ENCODE measurements around the gene LIN7B. TPM values are rescaled to one million over a fixed set of nuclear protein-coding genes. Genes with fewer than 3 reads are reported as not detected.
"Not testable (repeated sequence)": the region's sequence is repeated elsewhere in the genome, so short reads cannot be mapped to it uniquely, and the experiment has no call there.

Gene LIN7B
- total and polyA plus RNA-seq, 9 donors, result 9.6 to 14.4 (median 11.4) TPM

GRCh38 chr19:49073514-49074378 lies 40.4 kb upstream of the LIN7B start:
- DNase-seq, result peak; percentile 65
- WGBS (ENCODE audit: insufficient coverage), result 61% methylated on average over 14 of the region's 23 CpGs
- Histone ChIP-seq H3K27me3 (ENCODE audit: control insufficient read depth, insufficient read depth, low read length) (peaks cover 54% of the 10 kb centered on the region), H3K27ac (ENCODE audit: low read length) (peak overlapping the region; percentile 87), H3K4me3 (ENCODE audit: low read length) (peak overlapping the region; percentile 21), H3K9me3 (replicated peaks; ENCODE audit: control insufficient read depth, low read depth, low read length) (no peaks in the 10 kb centered on the region), H3K36me3 (ENCODE audit: control insufficient read depth, insufficient read depth, low read length) (no peaks in the 10 kb centered on the region), H3K4me1 (ENCODE audit: control insufficient read depth, insufficient read depth, low read length) (peaks cover 11% of the 10 kb centered on the region)

DNA sequence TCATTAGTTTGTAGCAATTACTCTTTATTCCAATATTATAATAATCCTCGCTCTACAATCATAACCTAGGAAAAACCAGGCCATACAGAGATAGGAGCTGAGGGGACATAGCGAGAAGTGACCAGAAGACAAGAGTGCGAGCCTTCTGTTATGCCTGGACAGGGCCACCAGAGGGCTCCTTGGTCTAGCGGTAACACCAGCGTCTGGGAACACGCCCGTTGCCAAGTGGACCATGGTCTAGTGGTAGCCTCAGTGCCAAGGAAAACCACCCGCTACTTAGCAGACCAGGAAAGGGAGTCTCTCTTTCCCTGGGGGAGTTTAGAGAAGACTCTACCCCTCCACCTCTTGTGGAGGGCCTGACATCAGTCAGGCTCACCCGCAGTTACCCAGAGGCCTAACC lies 39.3 kb upstream of the LIN7B start:
- Histone ChIP-seq H3K4me1 (ENCODE audit: control insufficient read depth, insufficient read depth, low read length) (peaks cover 11% of the 10 kb centered on the region), H3K27me3 (ENCODE audit: control insufficient read depth, insufficient read depth, low read length) (peaks cover 46% of the 10 kb centered on the region)
- not testable (repeated sequence) for H3K27ac ChIP-seq (ENCODE audit: low read length); H3K9me3 ChIP-seq (replicated peaks; ENCODE audit: control insufficient read depth, low read depth, low read length); H3K36me3 ChIP-seq (ENCODE audit: control insufficient read depth, insufficient read depth, low read length); H3K4me3 ChIP-seq (ENCODE audit: low read length)
- WGBS (ENCODE audit: insufficient coverage), result 0% methylated on average over 1 of the region's 9 CpGs
- peak; percentile 63 for DNase-seq

GRCh38 chr19:49080392-49080791 lies 33.8 kb upstream of the LIN7B start:
- no peak overlapping the region for H3K4me3 ChIP-seq (ENCODE audit: low read length)
- no peaks in the 10 kb centered on the region for H3K36me3 ChIP-seq (ENCODE audit: control insufficient read depth, insufficient read depth, low read length)
- peaks cover 7% of the 10 kb centered on the region for H3K27me3 ChIP-seq (ENCODE audit: control insufficient read depth, insufficient read depth, low read length)
- no peak overlapping the region for H3K27ac ChIP-seq (ENCODE audit: low read length)
- no peaks in the 10 kb centered on the region for H3K9me3 ChIP-seq (replicated peaks; ENCODE audit: control insufficient read depth, low read depth, low read length)
- WGBS (ENCODE audit: insufficient coverage), result no CpG with 5 or more reads among the region's 4 CpGs
- DNase-seq, result no peak
- peaks cover 5% of the 10 kb centered on the region for H3K4me1 ChIP-seq (ENCODE audit: control insufficient read depth, insufficient read depth, low read length)

DNA sequence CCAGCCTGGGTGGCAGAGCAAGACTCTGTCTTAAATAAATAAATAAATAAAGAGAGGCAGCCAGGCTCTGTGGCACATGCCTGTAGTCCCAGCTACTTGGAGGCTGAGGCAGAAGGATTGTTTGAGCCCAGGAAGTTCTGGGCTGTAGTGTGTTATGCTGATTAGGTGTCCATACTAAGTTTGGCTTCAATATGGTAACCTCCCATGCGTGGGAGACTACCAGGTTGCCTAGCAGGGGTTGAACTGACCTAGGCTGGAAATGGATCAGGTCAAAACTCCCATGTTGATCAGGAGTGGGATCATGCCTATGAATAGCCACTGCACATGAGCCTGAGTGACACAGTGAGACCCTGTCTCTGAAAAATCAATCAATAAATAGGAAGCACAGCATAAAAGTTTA lies 32.9 kb upstream of the LIN7B start:
- Histone ChIP-seq H3K4me1 (ENCODE audit: control insufficient read depth, insufficient read depth, low read length) (peaks cover 10% of the 10 kb centered on the region), H3K27ac (ENCODE audit: low read length) (no peak overlapping the region), H3K36me3 (ENCODE audit: control insufficient read depth, insufficient read depth, low read length) (peaks cover under 1% of the 10 kb centered on the region), H3K27me3 (ENCODE audit: control insufficient read depth, insufficient read depth, low read length) (peaks cover 7% of the 10 kb centered on the region), H3K9me3 (replicated peaks; ENCODE audit: control insufficient read depth, low read depth, low read length) (no peaks in the 10 kb centered on the region), H3K4me3 (ENCODE audit: low read length) (no peak overlapping the region)
- 50% methylated on average over 1 of the region's 1 CpG for WGBS (ENCODE audit: insufficient coverage)
- DNase-seq, result no peak

DNA sequence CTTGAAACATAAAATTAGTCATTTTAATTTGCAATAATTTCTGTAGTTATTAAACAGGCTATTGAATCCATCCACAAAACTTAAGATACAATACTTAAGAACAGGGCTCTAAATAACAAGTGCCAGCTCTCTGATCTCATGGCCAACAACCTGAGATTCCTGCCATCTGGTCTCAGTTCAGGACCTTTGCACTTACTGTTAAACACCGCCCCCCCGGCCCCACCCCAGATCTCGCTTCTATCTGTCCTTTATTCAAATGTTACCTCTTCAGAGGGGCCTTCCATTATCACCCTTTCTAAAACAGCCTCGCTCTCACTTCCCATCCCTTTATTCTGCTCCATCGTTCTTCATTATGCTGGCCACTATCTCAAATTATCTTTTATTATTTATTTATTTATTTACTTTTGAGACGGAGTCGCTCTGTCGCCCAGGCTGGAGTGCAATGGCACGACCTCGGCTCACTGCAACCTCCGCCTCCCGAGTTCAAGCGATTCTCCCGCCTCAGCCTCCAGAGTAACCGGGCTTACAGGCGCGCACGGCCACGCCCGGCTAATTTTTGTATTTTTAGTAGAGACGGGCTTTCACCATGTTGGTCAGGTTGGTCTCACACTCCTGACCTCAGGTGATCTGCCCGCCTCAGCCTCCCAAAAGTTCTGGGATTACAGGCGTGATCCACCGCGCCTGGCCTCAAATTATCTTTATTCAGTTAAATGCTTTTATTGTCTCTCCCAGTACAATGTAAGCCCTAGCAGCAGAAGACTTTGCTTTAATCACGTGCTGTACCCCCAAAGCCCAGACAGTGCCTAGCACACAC lies 29.8 kb upstream of the LIN7B start:
- Histone ChIP-seq H3K9me3 (replicated peaks; ENCODE audit: control insufficient read depth, low read depth, low read length) (no peaks in the 10 kb centered on the region), H3K27me3 (ENCODE audit: control insufficient read depth, insufficient read depth, low read length) (peaks cover 4% of the 10 kb centered on the region), H3K4me1 (ENCODE audit: control insufficient read depth, insufficient read depth, low read length) (peaks cover 21% of the 10 kb centered on the region), H3K36me3 (ENCODE audit: control insufficient read depth, insufficient read depth, low read length) (peaks cover 21% of the 10 kb centered on the region), H3K4me3 (ENCODE audit: low read length) (peak overlapping the region; percentile 100), H3K27ac (ENCODE audit: low read length) (peak overlapping the region; percentile 98)
- 56% methylated on average over 16 of the region's 26 CpGs for WGBS (ENCODE audit: insufficient coverage)
- no peak for DNase-seq

DNA sequence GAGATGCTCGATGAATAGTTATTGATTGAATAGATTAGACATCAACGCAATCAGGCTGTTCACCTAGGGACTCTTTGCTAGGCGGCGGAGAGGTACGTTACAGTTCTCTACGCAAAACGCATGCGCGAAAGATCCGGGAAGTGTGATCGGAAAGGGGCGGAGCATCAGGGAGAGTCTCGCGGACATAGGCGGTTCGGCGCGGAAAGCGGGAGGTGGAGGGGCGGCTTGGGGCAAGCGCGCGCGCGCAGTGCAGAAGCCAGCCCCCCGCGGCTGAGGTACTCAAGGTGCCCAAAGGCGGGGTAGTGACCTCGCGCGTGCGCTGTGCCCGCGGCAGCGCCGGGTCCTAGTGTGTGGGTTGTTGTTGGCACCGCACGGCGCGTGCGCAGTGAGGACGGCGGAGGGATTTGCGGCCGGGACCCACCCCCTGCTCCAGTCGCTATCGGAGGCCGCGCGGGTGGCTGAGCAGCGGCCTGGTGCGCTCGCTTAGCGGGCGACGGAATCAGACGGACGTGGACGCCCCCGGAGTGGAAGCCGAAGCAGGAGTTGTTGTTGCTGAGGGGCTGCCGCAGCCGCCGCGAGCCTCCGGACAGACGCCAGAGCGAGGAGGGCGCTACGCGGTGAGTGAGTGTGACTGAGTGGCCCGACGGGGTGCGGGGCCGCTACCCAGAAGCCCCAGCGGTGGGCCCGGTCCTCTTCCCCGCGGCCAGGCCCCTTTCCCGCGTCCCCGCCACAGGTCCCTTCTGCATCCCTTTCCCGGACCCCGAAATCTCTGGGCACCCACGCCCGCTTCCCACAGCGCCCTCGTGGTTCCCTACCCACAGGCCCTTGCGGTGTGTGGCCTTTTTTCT lies 28.9 kb upstream of the LIN7B start, which contains the start of gene SNRNP70:
Gene SNRNP70 (plus strand): TSS at position 432 of the 848 bp plus-strand sequence. CDS start 964 bp downstream, outside the sequence.
- Histone ChIP-seq H3K36me3 (ENCODE audit: control insufficient read depth, insufficient read depth, low read length) (peaks cover 26% of the 10 kb centered on the region), H3K4me1 (ENCODE audit: control insufficient read depth, insufficient read depth, low read length) (peaks cover 21% of the 10 kb centered on the region), H3K27ac (ENCODE audit: low read length) (peak within 1 kb of the TSS; percentile 98), H3K27me3 (ENCODE audit: control insufficient read depth, insufficient read depth, low read length) (peaks cover 4% of the 10 kb centered on the region), H3K9me3 (replicated peaks; ENCODE audit: control insufficient read depth, low read depth, low read length) (no peaks in the 10 kb centered on the region), H3K4me3 (ENCODE audit: low read length) (peak within 1 kb of the TSS; percentile 100)
- peak; percentile 100 for DNase-seq
- under 1% methylated on average over 89 of the region's 89 CpGs for WGBS (ENCODE audit: insufficient coverage)

DNA sequence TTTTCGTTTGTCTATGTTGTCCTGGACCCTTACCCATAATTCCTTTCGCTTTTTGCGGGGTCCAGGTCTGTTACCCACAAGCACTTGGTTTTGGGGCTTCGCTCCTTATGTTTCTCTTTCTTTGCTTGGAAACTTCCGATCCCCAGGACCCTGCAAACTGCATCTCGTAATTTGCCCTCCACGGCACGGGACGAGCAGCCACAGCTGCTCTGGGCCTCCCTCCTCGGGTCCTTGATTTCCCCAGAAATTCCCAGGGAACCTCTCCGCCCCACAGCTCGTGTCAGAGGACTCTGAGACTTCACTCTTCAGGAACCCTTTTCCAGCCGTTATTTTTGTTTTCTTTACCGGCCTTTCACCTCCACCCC lies 28.3 kb upstream of the LIN7B start:
- Histone ChIP-seq H3K4me1 (ENCODE audit: control insufficient read depth, insufficient read depth, low read length) (peaks cover 21% of the 10 kb centered on the region), H3K9me3 (replicated peaks; ENCODE audit: control insufficient read depth, low read depth, low read length) (no peaks in the 10 kb centered on the region), H3K27me3 (ENCODE audit: control insufficient read depth, insufficient read depth, low read length) (peaks cover 4% of the 10 kb centered on the region), H3K27ac (ENCODE audit: low read length) (peak overlapping the region; percentile 98), H3K36me3 (ENCODE audit: control insufficient read depth, insufficient read depth, low read length) (peaks cover 32% of the 10 kb centered on the region), H3K4me3 (ENCODE audit: low read length) (peak overlapping the region; percentile 100)
- DNase-seq, result no peak
- WGBS (ENCODE audit: insufficient coverage), result 0% methylated on average over 14 of the region's 14 CpGs

GRCh38 chr19:49086296-49086695 lies 27.9 kb upstream of the LIN7B start:
- WGBS (ENCODE audit: insufficient coverage), result 63% methylated on average over 5 of the region's 11 CpGs
- Histone ChIP-seq H3K27me3 (ENCODE audit: control insufficient read depth, insufficient read depth, low read length) (peaks cover 4% of the 10 kb centered on the region), H3K4me1 (ENCODE audit: control insufficient read depth, insufficient read depth, low read length) (peaks cover 21% of the 10 kb centered on the region), H3K27ac (ENCODE audit: low read length) (peak overlapping the region; percentile 98), H3K9me3 (replicated peaks; ENCODE audit: control insufficient read depth, low read depth, low read length) (no peaks in the 10 kb centered on the region), H3K4me3 (ENCODE audit: low read length) (peak overlapping the region; percentile 100), H3K36me3 (ENCODE audit: control insufficient read depth, insufficient read depth, low read length) (peaks cover 35% of the 10 kb centered on the region)
- no peak for DNase-seq

- WGBS (ENCODE audit: insufficient coverage), result 96% methylated on average over 15 of the region's 17 CpGs
- H3K4me1 ChIP-seq (ENCODE audit: control insufficient read depth, insufficient read depth, low read length), result peaks cover 25% of the 10 kb centered on the region
- H3K36me3 ChIP-seq (ENCODE audit: control insufficient read depth, insufficient read depth, low read length), result peaks cover 62% of the 10 kb centered on the region
- no peak for DNase-seq
- no peaks in the 10 kb centered on the region for H3K27me3 ChIP-seq (ENCODE audit: control insufficient read depth, insufficient read depth, low read length)
- no peak overlapping the region for H3K27ac ChIP-seq (ENCODE audit: low read length)
- H3K4me3 ChIP-seq (ENCODE audit: low read length), result no peak overlapping the region
- H3K9me3 ChIP-seq (replicated peaks; ENCODE audit: control insufficient read depth, low read depth, low read length), result no peaks in the 10 kb centered on the region
Measured at GRCh38 chr19:49091391-49092038, 22.7 kb upstream of the LIN7B start.
